Measurements from ENCODE around the gene VMAC.
"Not testable (repeated sequence)": the region's sequence is repeated elsewhere in the genome, so short reads cannot be mapped to it uniquely, and the experiment has no call there.

GRCh38 chr19:5883157-5883873 lies 21.4 kb upstream of the VMAC start:
- not testable (repeated sequence) for TF ChIP-seq POLR2A (IDR thresholded peaks at IDR 0.05; ENCODE audit: low read length); GATA1 (IDR thresholded peaks at IDR 0.05; ENCODE audit: low read depth, low read length)

Measured in erythroblast (primary cell).